Measurements from ENCODE around the gene ZDHHC22.

ZDHHC22 gene

GRCh38 chr14:77126461-77126990 lies 15.1 kb downstream of the ZDHHC22 start:
- DNase-seq (ENCODE audit: low read depth): no peak

- no peak for DNase-seq (ENCODE audit: low read depth)
These were observed 15.7 kb downstream of the ZDHHC22 start for GRCh38 chr14:77125823-77126325.

GRCh38 chr14:77125281-77125801 lies 16.2 kb downstream of the ZDHHC22 start:
- no peak for DNase-seq (ENCODE audit: low read depth)

DNA sequence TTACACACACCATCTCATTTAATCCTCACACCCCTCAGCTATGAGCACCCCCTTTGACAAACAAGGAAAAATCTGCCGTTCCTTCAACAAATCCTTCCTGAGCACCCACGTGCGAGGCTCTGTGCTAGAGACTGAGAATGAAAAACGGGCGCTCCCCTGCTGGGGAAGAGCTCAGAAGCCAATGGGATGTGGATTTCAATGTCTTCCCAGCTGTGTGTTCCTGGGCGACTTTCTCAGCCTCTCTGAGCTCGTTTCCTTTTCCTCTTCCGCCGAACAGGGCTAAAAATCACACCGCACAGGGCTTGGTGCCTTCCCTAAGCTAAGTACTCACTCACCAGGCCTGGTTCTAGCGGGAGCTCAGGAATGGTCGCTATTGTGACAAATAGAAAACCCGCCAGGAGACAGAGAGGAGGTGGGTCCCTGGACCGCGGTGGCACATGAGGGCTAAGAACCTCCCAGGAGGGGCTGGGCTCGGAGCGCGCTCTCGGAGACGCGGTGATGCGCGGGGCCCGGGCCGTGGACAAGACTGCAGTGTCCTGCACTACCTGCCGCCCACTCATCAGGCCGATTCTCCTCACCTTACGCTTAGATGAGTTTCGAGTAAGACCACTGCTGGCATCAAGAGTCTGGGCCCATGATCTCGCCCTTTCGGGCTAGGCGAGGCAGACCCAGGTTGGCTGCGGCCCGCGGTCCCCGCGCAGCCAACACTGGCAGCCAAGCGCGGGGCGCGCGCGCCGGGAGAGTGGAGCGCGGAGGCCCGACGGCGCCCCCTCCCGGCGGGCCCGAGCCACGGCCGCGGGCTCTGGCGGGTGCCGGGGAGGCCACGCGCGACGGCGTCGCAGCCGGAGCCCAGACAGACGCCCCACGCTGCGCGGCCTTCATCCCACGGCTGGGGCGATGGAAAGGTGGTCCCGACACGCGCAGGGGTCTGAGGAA lies 17.0 kb downstream of the ZDHHC22 start:
- no peak for DNase-seq (ENCODE audit: low read depth)

DNA sequence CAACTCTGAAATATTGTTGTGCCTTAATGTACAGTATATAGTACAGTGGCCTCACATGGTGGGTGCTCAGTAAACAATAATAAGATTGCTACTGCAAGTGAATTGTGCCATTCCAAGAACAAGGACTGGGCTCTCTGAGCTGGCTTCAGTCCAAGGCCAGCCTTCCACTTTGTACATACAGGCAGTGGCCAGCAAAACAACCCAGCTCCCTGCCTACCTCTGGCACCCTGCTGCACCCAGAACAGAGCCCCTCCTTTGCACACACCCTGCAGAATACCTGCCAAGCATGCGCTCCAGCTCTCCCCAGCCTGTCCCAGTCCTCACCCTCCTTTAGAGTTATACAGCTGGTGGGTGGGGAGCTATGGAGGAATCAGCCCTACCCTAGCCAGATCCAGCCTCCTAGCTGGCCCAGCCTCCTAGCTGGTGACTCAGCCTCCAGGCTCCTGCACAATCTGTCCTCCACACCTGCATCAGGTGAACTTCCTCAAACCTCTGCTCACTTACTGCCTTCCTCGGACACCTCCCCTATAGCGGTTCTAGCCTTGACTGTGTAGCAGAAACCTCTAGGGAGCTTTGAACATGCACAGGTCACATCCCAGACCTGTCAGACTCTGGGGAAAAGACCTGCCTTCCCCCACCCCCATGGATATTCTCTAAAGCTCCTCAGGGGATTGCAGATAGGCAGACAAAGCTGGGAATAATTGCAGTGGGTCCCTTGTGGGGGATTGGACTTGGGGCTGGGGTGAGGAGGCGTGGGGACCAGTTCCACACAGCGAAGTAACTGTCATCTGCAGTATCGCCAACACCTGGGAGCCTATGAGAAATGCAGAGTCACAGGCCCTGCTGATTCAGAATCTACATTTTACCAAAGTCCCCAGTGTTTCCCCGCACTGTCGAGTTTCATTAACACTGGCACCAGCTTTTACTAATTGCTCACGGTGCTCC lies 17.9 kb downstream of the ZDHHC22 start:
- no peak for DNase-seq (ENCODE audit: low read depth)

GRCh38 chr14:77122526-77123125 lies 19.0 kb downstream of the ZDHHC22 start:
- no peak for DNase-seq (ENCODE audit: low read depth)

GRCh38 chr14:77120771-77121743 lies 20.5 kb downstream of the ZDHHC22 start:
- no peak for DNase-seq (ENCODE audit: low read depth)

DNA sequence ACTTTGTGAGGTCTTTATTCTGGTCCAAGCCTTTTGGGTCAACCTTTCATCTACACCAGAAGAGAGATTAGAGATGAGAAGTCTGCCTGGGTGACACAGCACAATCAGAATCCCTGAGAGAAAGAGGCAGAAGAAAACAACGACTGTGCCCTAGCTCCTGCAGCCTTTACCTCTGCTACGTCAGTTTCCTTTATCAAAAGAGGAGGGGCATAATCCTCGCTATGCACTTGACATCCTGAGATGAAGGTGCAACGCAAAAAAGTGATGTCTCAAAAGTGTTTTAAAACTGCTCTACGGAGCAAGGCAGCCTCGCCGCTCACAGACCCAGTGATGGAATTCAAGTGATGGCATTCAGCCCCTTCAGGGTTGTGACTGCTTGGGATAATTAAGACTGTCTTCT lies 21.7 kb downstream of the ZDHHC22 start:
- no peak for DNase-seq (ENCODE audit: low read depth)

DNA sequence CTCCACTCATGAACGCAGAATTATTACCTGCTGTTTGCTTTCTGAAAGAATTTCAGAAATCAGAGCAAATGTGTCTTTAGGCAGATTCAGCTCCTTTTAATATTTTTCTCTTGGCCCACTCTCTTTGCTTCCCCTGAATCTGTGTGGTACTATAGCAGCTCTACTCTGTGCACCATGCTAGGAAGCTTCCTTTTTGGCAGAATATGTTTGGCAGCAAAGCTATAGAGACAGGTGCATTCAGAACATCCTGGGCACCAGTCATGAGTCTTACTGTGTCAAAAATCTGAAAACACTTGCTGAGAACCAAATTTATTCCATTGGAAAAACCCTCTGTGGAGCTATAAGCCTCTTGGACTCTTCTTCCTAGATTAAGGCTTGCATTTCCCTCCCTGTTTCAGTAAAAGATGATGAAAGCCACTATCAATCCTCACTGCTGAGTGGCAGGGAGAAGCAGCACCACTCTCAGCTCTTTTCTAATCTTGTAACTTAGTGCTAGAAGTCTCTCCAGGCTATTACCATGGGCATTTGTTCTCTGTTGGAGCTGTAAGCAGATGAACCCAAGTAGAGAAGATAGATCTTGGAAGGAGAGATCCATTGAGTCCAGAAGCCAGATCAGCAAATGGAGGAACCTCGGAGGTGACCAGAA lies 25.3 kb downstream of the ZDHHC22 start:
- DNase-seq (ENCODE audit: low read depth): no peak

- DNase-seq (ENCODE audit: low read depth): no peak
These were observed 27.0 kb downstream of the ZDHHC22 start for GRCh38 chr14:77114609-77115008.

DNA sequence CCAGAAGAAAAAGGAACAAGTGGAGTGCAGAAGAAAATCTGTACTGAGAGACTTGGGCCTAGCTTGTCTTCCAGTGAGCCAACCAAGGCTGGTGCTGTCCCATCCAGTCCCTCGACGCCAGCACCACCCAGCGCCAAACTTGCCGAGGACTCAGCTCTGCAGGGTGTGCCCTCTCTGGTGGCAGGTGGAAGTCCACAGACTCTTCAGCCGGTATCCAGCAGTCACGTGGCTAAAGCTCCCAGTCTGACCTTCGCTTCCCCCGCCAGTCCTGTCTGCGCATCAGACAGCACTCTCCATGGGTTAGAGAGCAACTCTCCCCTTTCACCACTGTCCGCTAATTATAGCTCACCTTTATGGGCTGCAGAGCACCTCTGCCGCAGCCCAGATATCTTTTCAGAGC lies 27.9 kb downstream of the ZDHHC22 start:
- DNase-seq (ENCODE audit: low read depth): no peak

- no peak for DNase-seq (ENCODE audit: low read depth)
These were observed 30.6 kb downstream of the ZDHHC22 start for GRCh38 chr14:77111021-77111420.

- no peak for DNase-seq (ENCODE audit: low read depth)
These were observed 31.3 kb downstream of the ZDHHC22 start for GRCh38 chr14:77110286-77110685.

GRCh38 chr14:77109656-77110055 lies 31.9 kb downstream of the ZDHHC22 start:
- DNase-seq (ENCODE audit: low read depth): no peak

GRCh38 chr14:77108753-77109152 lies 32.8 kb downstream of the ZDHHC22 start:
- no peak for DNase-seq (ENCODE audit: low read depth)

DNA sequence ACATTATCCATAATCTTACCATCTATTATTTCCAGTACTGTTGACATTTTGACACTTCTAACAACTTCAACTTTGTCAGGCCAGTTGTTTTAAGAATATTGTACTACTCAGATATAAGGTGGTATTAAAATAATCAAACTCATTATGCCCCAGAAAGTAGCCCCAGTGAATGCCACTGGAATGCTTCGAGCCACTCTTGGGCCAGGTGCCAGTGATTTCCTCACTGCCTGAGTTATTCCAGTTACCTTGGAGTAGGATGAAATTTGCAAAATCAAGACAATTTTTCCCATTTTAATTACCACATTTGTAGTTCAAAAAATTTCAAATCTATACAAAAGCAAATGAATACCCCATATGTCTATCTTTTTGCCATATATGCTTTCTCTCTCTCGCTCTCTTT lies 34.4 kb downstream of the ZDHHC22 start:
- DNase-seq (ENCODE audit: low read depth): no peak

GRCh38 chr14:77106666-77107065 lies 34.9 kb downstream of the ZDHHC22 start:
- no peak for DNase-seq (ENCODE audit: low read depth)

- DNase-seq (ENCODE audit: low read depth): no peak
These were observed 36.2 kb downstream of the ZDHHC22 start for GRCh38 chr14:77105145-77105939.

DNA sequence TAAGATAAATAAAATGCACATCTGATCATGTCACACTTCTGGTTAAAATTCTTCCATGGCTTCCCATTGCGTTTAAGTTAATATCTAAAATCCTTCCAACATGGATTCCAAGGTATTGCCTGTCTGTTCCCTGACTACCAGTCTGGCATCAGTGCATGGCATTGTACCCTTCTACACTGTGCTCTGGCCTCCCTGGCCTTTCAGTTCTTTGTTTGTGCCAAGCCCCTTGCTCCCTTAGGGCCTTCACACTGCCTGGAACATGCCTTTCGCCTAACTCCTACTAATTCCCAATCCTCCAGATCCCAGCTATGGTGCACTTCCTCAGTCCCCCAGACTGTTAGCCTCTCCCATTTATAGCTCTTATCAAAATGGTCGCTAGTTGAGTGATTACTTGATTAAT lies 37.2 kb downstream of the ZDHHC22 start:
- DNase-seq (ENCODE audit: low read depth): no peak
